Trophoblast cell (in vitro differentiated cells and primary cell): ENCODE results near the gene GALNT14.

Experiments
- DNase-seq, 2 donors: peaks; one replicate each; pipeline ENCODE4 v3.0.0-alpha.2; 2016
- H2AFZ ChIP-seq: 2 replicates; pipeline ENCODE4 v1.6.1; 2013; ENCODE audit warnings: low read length, moderate library complexity, mild to moderate bottlenecking; ENCODE audit not compliant: insufficient read depth, poor library complexity
- H2AK5ac ChIP-seq: 2 replicates; pipeline ENCODE4 v1.6.1; 2013; ENCODE audit warnings: mild to moderate bottlenecking, low read length
- H2BK120ac ChIP-seq: 2 replicates; pipeline ENCODE4 v1.6.1; 2013; ENCODE audit warnings: low read length, mild to moderate bottlenecking, moderate library complexity; ENCODE audit not compliant: insufficient read depth, poor library complexity
- H2BK12ac ChIP-seq: 2 replicates; pipeline ENCODE4 v1.6.1; 2013; ENCODE audit warnings: mild to moderate bottlenecking, low read length, moderate library complexity
- H2BK5ac ChIP-seq: 2 replicates; pipeline ENCODE4 v1.6.1; 2013; ENCODE audit warnings: low read length, low read depth, moderate library complexity, mild to moderate bottlenecking; ENCODE audit not compliant: poor library complexity
- H3K14ac ChIP-seq: 2 replicates; pipeline ENCODE4 v1.6.1; 2013; ENCODE audit warnings: mild to moderate bottlenecking, low read length
- H3K18ac ChIP-seq: 2 replicates; pipeline ENCODE4 v1.6.1; 2013; ENCODE audit warnings: mild to moderate bottlenecking, low read length
- H3K23ac ChIP-seq: 2 replicates; pipeline ENCODE4 v1.6.1; 2013; ENCODE audit warnings: low read length
- H3K27ac ChIP-seq: 2 replicates; pipeline ENCODE4 v1.5.1; 2013; ENCODE audit warnings: low read depth, mild to moderate bottlenecking, inconsistent platforms, low read length, moderate library complexity
- H3K27me3 ChIP-seq: 2 replicates; pipeline ENCODE4 v1.6.1; 2013; ENCODE audit warnings: inconsistent platforms, mild to moderate bottlenecking, low read length, moderate library complexity; ENCODE audit not compliant: insufficient read depth
- H3K36me3 ChIP-seq, 2 experiments: 1 replicate in 1 of 2; 2 replicates in 1 of 2; pipeline ENCODE4 v1.6.1; 2013; ENCODE audit warnings: low read length in 2 of 2, mild to moderate bottlenecking in 2 of 2, moderate library complexity in 1 of 2; ENCODE audit not compliant: insufficient read depth in 2 of 2, control insufficient read depth in 1 of 2
- H3K4ac ChIP-seq: 2 replicates; pipeline ENCODE4 v1.6.1; 2013; ENCODE audit warnings: low read depth, mild to moderate bottlenecking, low read length, moderate library complexity
- H3K4me1 ChIP-seq, 2 experiments: 1 replicate in 1 of 2; 2 replicates in 1 of 2; pipeline ENCODE4 v1.6.1; 2013; ENCODE audit warnings: low read length in 2 of 2, mild to moderate bottlenecking in 2 of 2, moderate library complexity in 1 of 2; ENCODE audit not compliant: insufficient read depth in 2 of 2, control insufficient read depth in 1 of 2
- H3K4me2 ChIP-seq: 2 replicates; pipeline ENCODE4 v1.6.1; 2013; ENCODE audit warnings: inconsistent platforms, mild to moderate bottlenecking, low read length, moderate library complexity
- H3K4me3 ChIP-seq: 2 replicates; pipeline ENCODE4 v1.5.1; 2013; ENCODE audit warnings: mild to moderate bottlenecking, low read depth, low read length, inconsistent platforms
- H3K79me1 ChIP-seq: one replicate; pipeline ENCODE4 v1.6.1; 2013; ENCODE audit warnings: low read length
- H3K79me2 ChIP-seq: 2 replicates; pipeline ENCODE4 v1.6.1; 2013; ENCODE audit warnings: low read length, mild to moderate bottlenecking; ENCODE audit not compliant: control insufficient read depth, insufficient read depth, poor library complexity
- H3K9ac ChIP-seq: 2 replicates; pipeline ENCODE4 v1.6.1; 2013; ENCODE audit warnings: mild to moderate bottlenecking, low read length
- H3K9me3 ChIP-seq: 2 replicates; pipeline ENCODE4 v1.6.1; 2013; ENCODE audit warnings: low read depth, mild to moderate bottlenecking, control low read depth, inconsistent platforms, low read length; ENCODE audit not compliant: insufficient read depth
- H4K12ac ChIP-seq: 2 replicates; pipeline ENCODE4 v1.6.1; 2013; ENCODE audit warnings: low read depth, mild to moderate bottlenecking, low read length, moderate library complexity
- H4K8ac ChIP-seq: 2 replicates; pipeline ENCODE4 v1.6.1; 2013; ENCODE audit warnings: low read depth, mild to moderate bottlenecking, low read length, moderate library complexity
- H4K91ac ChIP-seq: one replicate; pipeline ENCODE4 v1.6.1; 2013; ENCODE audit warnings: low read depth, mild to moderate bottlenecking, low read length, moderate library complexity
- WGBS: extraction: QIAGEN DNeasy Blood & Tissue Kit; methylation state at CpG from one replicate; pipeline ENCODE4 v1.1.7; 2013; ENCODE audit warnings: missing lambda C conversion rate; ENCODE audit not compliant: insufficient read length, insufficient coverage; ENCODE audit errors: extremely low coverage; 5-methylcytosine and 5-hydroxymethylcytosine counted together

Gene GALNT14

GRCh38 chr2:31109633-31110192, 28.5 kb downstream of the GALNT14 start:
- Histone ChIP-seq H2BK120ac (no peak overlapping the region), H3K36me3 (no peaks in the 10 kb centered on the region), H4K12ac (no peak overlapping the region), H3K4me1 (no peaks in the 10 kb centered on the region), H3K9me3 (no peaks in the 10 kb centered on the region), H3K18ac (no peak overlapping the region), H2AK5ac (no peak overlapping the region), H3K4me3 (no peak overlapping the region), H4K8ac (no peak overlapping the region), H4K91ac (no peak overlapping the region), H3K4ac (no peak overlapping the region), H2BK5ac (no peak overlapping the region), H3K27me3 (no peaks in the 10 kb centered on the region), H3K4me2 (no peak overlapping the region), H2BK12ac (no peak overlapping the region), H3K14ac (no peak overlapping the region), H2AFZ (no peak overlapping the region), H3K23ac (no peak overlapping the region), H3K79me1 (no peaks in the 10 kb centered on the region), H3K9ac (no peak overlapping the region), H3K79me2 (no peaks in the 10 kb centered on the region), H3K27ac (no peak overlapping the region)
- no CpG with 5 or more reads among the region's 8 CpGs for WGBS
- no peak for DNase-seq

- Histone ChIP-seq H4K91ac (no peak overlapping the region), H3K14ac (no peak overlapping the region), H4K8ac (no peak overlapping the region), H2AFZ (no peak overlapping the region), H3K4me3 (no peak overlapping the region), H3K18ac (no peak overlapping the region), H3K79me1 (no peaks in the 10 kb centered on the region), H3K36me3 (no peaks in the 10 kb centered on the region), H2BK5ac (no peak overlapping the region), H3K27ac (no peak overlapping the region), H3K79me2 (no peaks in the 10 kb centered on the region), H3K4me2 (no peak overlapping the region), H4K12ac (no peak overlapping the region), H3K4me1 (no peaks in the 10 kb centered on the region), H3K4ac (no peak overlapping the region), H2AK5ac (no peak overlapping the region), H3K23ac (no peak overlapping the region), H2BK120ac (no peak overlapping the region), H3K27me3 (no peaks in the 10 kb centered on the region), H3K9me3 (no peaks in the 10 kb centered on the region), H2BK12ac (no peak overlapping the region), H3K9ac (no peak overlapping the region)
- DNase-seq: no peak
- WGBS: no CpG with 5 or more reads among the region's 3 CpGs
Observed at GRCh38 chr2:31108561-31109286, 29.5 kb downstream of the GALNT14 start.

- WGBS: no CpG with 5 or more reads among the region's 5 CpGs
- no peak overlapping the region for H3K4ac ChIP-seq
- H2AK5ac ChIP-seq: no peak overlapping the region
- H3K4me1 ChIP-seq: no peaks in the 10 kb centered on the region
- no peak for DNase-seq
- no peak overlapping the region for H3K27ac ChIP-seq
- H4K12ac ChIP-seq: no peak overlapping the region
- no peak overlapping the region for H3K23ac ChIP-seq
- H2BK5ac ChIP-seq: no peak overlapping the region
- H4K91ac ChIP-seq: no peak overlapping the region
- H3K79me1 ChIP-seq: no peaks in the 10 kb centered on the region
- H3K9ac ChIP-seq: no peak overlapping the region
- H2BK120ac ChIP-seq: no peak overlapping the region
- no peaks in the 10 kb centered on the region for H3K27me3 ChIP-seq
- no peak overlapping the region for H2BK12ac ChIP-seq
- H3K4me2 ChIP-seq: no peak overlapping the region
- no peak overlapping the region for H2AFZ ChIP-seq
- no peaks in the 10 kb centered on the region for H3K9me3 ChIP-seq
- no peak overlapping the region for H3K18ac ChIP-seq
- H4K8ac ChIP-seq: no peak overlapping the region
- H3K79me2 ChIP-seq: no peaks in the 10 kb centered on the region
- H3K36me3 ChIP-seq: no peaks in the 10 kb centered on the region
- no peak overlapping the region for H3K4me3 ChIP-seq
- no peak overlapping the region for H3K14ac ChIP-seq
Observed at GRCh38 chr2:31107591-31108300, 30.5 kb downstream of the GALNT14 start.

GRCh38 chr2:31101701-31102100, 36.5 kb downstream of the GALNT14 start:
- no CpG with 5 or more reads among the region's 2 CpGs for WGBS
- Histone ChIP-seq H3K79me2 (no peaks in the 10 kb centered on the region), H4K12ac (no peak overlapping the region), H3K18ac (no peak overlapping the region), H3K23ac (no peak overlapping the region), H2AFZ (no peak overlapping the region), H4K91ac (no peak overlapping the region), H4K8ac (no peak overlapping the region), H2BK12ac (no peak overlapping the region), H3K79me1 (no peaks in the 10 kb centered on the region), H3K9ac (no peak overlapping the region), H3K4me1 (no peaks in the 10 kb centered on the region), H3K4ac (no peak overlapping the region), H3K36me3 (no peaks in the 10 kb centered on the region), H2BK120ac (no peak overlapping the region), H2BK5ac (no peak overlapping the region), H3K9me3 (no peaks in the 10 kb centered on the region), H3K27me3 (no peaks in the 10 kb centered on the region), H3K4me2 (no peak overlapping the region), H3K14ac (no peak overlapping the region), H3K4me3 (no peak overlapping the region), H2AK5ac (no peak overlapping the region), H3K27ac (no peak overlapping the region)
- no peak for DNase-seq
